ENCODE data around the gene ERVV-1. TPM values are rescaled to one million over a fixed set of nuclear protein-coding genes. Genes with fewer than 3 reads are reported as not detected.
"Not testable (repeated sequence)": the region's sequence is repeated elsewhere in the genome, so short reads cannot be mapped to it uniquely, and the experiment has no call there.

ERVV-1 gene
- total and polyA plus RNA-seq, 2 donors = 0.05 TPM; not detected in 1

DNA sequence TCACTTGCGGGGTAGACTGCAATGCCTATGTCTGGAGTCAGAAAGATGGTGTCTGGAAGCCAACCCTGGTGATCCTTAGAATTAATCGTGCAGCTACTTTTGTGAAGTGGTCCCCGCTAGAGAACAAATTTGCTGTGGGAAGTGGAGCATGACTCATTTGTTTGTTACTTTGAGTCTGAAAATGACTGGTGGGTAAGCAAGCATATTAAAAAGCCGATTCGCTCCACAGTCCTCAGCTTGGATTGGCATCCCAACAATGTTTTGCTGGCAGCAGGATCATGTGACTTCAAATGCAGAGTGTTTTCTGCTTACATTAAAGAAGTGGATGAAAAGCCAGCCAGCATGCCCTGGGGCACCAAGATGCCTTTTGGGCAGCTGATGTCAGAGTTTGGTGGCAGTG lies 9.5 kb upstream of the ERVV-1 start:
- Histone ChIP-seq H3K27ac (ENCODE audit: low read depth) (no peak overlapping the region), H3K4me1 (ENCODE audit: insufficient read depth) (no peaks in the 10 kb centered on the region), H3K4me3 (ENCODE audit: low read depth, low read length) (no peak overlapping the region), H3K36me3 (ENCODE audit: insufficient read depth) (no peaks in the 10 kb centered on the region)
- DNase-seq (ENCODE audit: extremely low spot score) = no peak
- WGBS = 74% methylated on average over 5 of the region's 5 CpGs

GRCh38 chr19:53007200-53007599 lies 6.5 kb upstream of the ERVV-1 start:
- WGBS = 58% methylated on average over 7 of the region's 7 CpGs
- no peaks in the 10 kb centered on the region for H3K4me1 ChIP-seq (ENCODE audit: insufficient read depth)
- H3K27ac ChIP-seq (ENCODE audit: low read depth) = no peak overlapping the region
- no peak overlapping the region for H3K4me3 ChIP-seq (ENCODE audit: low read depth, low read length)
- no peaks in the 10 kb centered on the region for H3K36me3 ChIP-seq (ENCODE audit: insufficient read depth)
- no peak for DNase-seq (ENCODE audit: extremely low spot score)

DNA sequence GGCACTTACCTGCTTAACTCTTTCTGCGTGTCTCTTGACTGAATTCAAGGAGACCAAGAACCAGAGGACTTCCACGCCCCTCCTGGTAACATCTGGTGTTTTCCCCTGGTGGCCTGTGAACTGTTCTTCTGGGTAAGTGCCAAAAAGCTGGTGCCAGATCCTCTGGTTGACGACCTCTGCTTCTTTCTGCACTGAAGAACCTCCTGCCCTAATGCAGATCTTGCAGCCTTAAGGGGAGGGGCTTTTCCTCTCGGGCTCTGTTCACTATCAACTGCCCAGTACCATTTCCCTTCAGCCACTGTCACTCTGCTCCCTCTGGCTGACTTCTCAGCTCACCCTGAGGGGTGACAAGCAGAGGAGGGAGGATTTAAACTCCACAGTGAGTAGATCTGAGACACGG lies 6.1 kb upstream of the ERVV-1 start:
- Histone ChIP-seq H3K4me1 (ENCODE audit: insufficient read depth) (no peaks in the 10 kb centered on the region), H3K4me3 (ENCODE audit: low read depth, low read length) (no peak overlapping the region), H3K36me3 (ENCODE audit: insufficient read depth) (no peaks in the 10 kb centered on the region), H3K27ac (ENCODE audit: low read depth) (no peak overlapping the region)
- 37% methylated on average over 5 of the region's 5 CpGs for WGBS
- no peak for DNase-seq (ENCODE audit: extremely low spot score)

DNA sequence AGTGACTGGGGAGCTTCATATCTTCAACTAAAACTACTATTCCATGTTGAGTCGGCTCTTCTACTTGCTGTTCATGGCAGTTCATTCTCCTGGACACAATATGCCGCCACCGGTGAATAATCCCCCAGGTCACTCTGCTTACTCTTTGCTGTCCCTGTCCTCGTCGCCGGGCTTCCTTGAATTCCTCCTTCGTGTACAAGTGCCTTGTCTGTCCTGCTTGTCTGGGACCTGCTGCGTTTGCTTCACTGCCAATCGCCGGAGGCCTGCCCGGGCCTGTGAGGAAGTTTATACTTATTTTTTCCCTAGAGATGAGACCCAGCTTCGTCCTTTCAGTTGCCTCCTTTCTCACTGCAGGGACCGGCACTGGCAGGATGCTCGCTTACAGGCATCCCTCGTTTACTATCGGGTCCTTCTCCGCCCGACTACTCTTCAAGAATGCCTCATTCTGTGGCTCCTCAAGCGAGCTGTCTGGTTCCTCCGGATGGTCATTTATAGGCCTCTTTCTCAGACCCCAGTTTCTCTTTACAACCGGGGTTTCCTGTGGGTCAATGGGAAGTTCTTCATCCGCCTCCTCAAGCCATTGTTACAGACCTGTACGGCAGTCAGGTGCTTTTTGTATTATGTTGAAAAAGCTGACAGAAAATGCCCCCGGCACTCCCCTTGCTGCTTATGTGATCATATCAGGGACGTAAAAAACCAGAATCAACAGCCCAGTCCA lies 5.5 kb upstream of the ERVV-1 start:
- no peaks in the 10 kb centered on the region for H3K4me1 ChIP-seq (ENCODE audit: insufficient read depth)
- no peak overlapping the region for H3K27ac ChIP-seq (ENCODE audit: low read depth)
- no peaks in the 10 kb centered on the region for H3K36me3 ChIP-seq (ENCODE audit: insufficient read depth)
- H3K4me3 ChIP-seq (ENCODE audit: low read depth, low read length) = no peak overlapping the region
- no peak for DNase-seq (ENCODE audit: extremely low spot score)
- 71% methylated on average over 25 of the region's 25 CpGs for WGBS

DNA sequence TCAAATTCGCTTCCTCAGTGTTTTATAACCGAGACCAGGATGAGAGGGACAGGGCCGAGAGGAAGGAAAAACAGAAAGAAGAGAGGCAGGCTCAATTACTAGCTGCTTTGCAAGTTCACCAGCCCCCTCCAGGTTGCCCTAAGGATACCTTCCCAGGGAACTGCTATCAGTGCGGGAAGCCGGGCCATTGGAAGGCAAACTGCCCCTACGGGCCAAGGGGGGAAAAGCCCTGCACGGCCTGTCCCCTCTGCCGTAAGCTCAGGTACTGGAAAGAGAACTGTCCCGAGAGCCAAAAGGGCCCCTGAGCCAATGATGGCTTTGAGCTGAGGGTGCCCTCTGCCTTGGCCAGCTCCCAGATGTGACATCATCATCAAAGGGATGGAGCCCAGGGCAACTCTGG lies 3.2 kb upstream of the ERVV-1 start:
- WGBS = 37% methylated on average over 9 of the region's 9 CpGs

GRCh38 chr19:53012006-53012405 lies 1.7 kb upstream of the ERVV-1 start:
- H3K4me3 ChIP-seq (ENCODE audit: low read depth, low read length) = no peak overlapping the region

More for the DNA sequence above, 3.2 kb upstream of the ERVV-1 start:
- H3K36me3 ChIP-seq (ENCODE audit: insufficient read depth) = no peaks in the 10 kb centered on the region
- H3K27ac ChIP-seq (ENCODE audit: low read depth) = no peak overlapping the region
- H3K4me1 ChIP-seq (ENCODE audit: insufficient read depth) = no peaks in the 10 kb centered on the region
- no peak for DNase-seq (ENCODE audit: extremely low spot score)
- no peak overlapping the region for H3K4me3 ChIP-seq (ENCODE audit: low read depth, low read length)

GRCh38 chr19:53015159-53015558 lies 1.4 kb downstream of the ERVV-1 start:
- DNase-seq (ENCODE audit: extremely low spot score) = no peak
- no peaks in the 10 kb centered on the region for H3K36me3 ChIP-seq (ENCODE audit: insufficient read depth)
- H3K4me3 ChIP-seq (ENCODE audit: low read depth, low read length) = no peak overlapping the region
- 91% methylated on average over 2 of the region's 2 CpGs for WGBS
- H3K4me1 ChIP-seq (ENCODE audit: insufficient read depth) = no peaks in the 10 kb centered on the region
- no peak overlapping the region for H3K27ac ChIP-seq (ENCODE audit: low read depth)

More at GRCh38 chr19:53012006-53012405, 1.7 kb upstream of the ERVV-1 start:
- DNase-seq (ENCODE audit: extremely low spot score) = no peak
- 90% methylated on average over 6 of the region's 6 CpGs for WGBS
- Histone ChIP-seq H3K4me1 (ENCODE audit: insufficient read depth) (no peaks in the 10 kb centered on the region), H3K36me3 (ENCODE audit: insufficient read depth) (no peaks in the 10 kb centered on the region), H3K27ac (ENCODE audit: low read depth) (no peak overlapping the region)

GRCh38 chr19:53015730-53016129 lies 2.0 kb downstream of the ERVV-1 start:
- no peaks in the 10 kb centered on the region for H3K36me3 ChIP-seq (ENCODE audit: insufficient read depth)
- no peak overlapping the region for H3K4me3 ChIP-seq (ENCODE audit: low read depth, low read length)
- no peak for DNase-seq (ENCODE audit: extremely low spot score)
- WGBS = 86% methylated on average over 8 of the region's 8 CpGs
- H3K27ac ChIP-seq (ENCODE audit: low read depth) = no peak overlapping the region
- no peaks in the 10 kb centered on the region for H3K4me1 ChIP-seq (ENCODE audit: insufficient read depth)

DNA sequence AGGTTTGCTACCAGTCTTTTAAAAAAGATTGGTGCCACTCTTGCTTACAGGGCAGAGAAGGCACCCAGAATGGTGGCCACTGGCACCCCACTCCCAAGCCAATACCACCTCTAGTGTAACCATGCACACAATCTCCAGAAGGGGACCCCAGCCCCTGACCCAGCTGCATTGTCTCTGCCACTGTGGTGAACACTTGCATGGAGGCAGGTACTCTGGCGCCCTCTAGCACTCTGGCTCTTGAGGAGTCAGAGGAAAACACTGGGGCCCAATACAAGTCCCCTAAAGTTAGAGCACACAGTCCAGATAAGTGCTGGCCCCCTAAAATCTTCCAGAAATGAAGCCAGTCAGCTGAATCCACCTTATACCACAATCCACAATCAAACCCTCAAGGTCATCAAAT lies 6.0 kb downstream of the ERVV-1 start:
- Histone ChIP-seq H3K4me3 (ENCODE audit: low read depth, low read length) (no peak overlapping the region), H3K27ac (ENCODE audit: low read depth) (no peak overlapping the region), H3K4me1 (ENCODE audit: insufficient read depth) (no peaks in the 10 kb centered on the region), H3K36me3 (ENCODE audit: insufficient read depth) (no peaks in the 10 kb centered on the region)
- WGBS = 10% methylated on average over 1 of the region's 1 CpG
- DNase-seq (ENCODE audit: extremely low spot score) = no peak

GRCh38 chr19:53028306-53028705 lies 14.6 kb downstream of the ERVV-1 start:
- not testable (repeated sequence) for H3K36me3 ChIP-seq (ENCODE audit: insufficient read depth); H3K4me3 ChIP-seq (ENCODE audit: low read depth, low read length); DNase-seq (ENCODE audit: extremely low spot score); H3K27ac ChIP-seq (ENCODE audit: low read depth); H3K4me1 ChIP-seq (ENCODE audit: insufficient read depth)
- WGBS = 27% methylated on average over 6 of the region's 7 CpGs

DNA sequence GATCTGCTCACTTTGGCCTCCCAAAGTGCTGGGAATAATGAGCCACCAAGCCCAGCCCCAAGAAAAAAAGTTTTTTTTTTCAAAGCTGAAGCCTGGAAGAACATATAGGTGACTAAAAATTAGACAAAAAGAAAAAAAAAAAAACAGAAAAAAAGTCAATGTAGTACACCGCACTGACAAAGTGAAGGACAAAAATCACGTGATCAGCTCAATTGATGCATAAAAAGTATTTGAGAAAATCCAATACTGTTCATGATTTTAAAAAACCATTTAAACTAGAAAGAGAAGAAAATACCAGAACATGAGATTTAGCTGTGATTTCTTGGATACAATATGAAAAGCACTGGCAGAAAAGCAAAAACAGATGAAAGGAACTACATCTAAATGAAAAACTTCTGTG lies 20.3 kb downstream of the ERVV-1 start:
- no peak overlapping the region for H3K27ac ChIP-seq (ENCODE audit: low read depth)
- DNase-seq (ENCODE audit: extremely low spot score) = no peak
- H3K4me1 ChIP-seq (ENCODE audit: insufficient read depth) = no peaks in the 10 kb centered on the region
- H3K36me3 ChIP-seq (ENCODE audit: insufficient read depth) = no peaks in the 10 kb centered on the region
- WGBS = 94% methylated on average over 2 of the region's 2 CpGs
- H3K4me3 ChIP-seq (ENCODE audit: low read depth, low read length) = no peak overlapping the region

GRCh38 chr19:53034948-53035675 lies 21.4 kb downstream of the ERVV-1 start:
- DNase-seq (ENCODE audit: extremely low spot score) = no peak
- Histone ChIP-seq H3K4me3 (ENCODE audit: low read depth, low read length) (no peak overlapping the region), H3K4me1 (ENCODE audit: insufficient read depth) (no peaks in the 10 kb centered on the region), H3K27ac (ENCODE audit: low read depth) (no peak overlapping the region), H3K36me3 (ENCODE audit: insufficient read depth) (no peaks in the 10 kb centered on the region)
- 63% methylated on average over 4 of the region's 4 CpGs for WGBS

GRCh38 chr19:53037101-53038097 lies 23.7 kb downstream of the ERVV-1 start:
- H3K4me1 ChIP-seq (ENCODE audit: insufficient read depth) = no peaks in the 10 kb centered on the region
- H3K27ac ChIP-seq (ENCODE audit: low read depth) = no peak overlapping the region
- WGBS = 10% methylated on average over 52 of the region's 52 CpGs
- DNase-seq (ENCODE audit: extremely low spot score) = no peak
- H3K4me3 ChIP-seq (ENCODE audit: low read depth, low read length) = no peak overlapping the region
- no peaks in the 10 kb centered on the region for H3K36me3 ChIP-seq (ENCODE audit: insufficient read depth)
